Hematopoietic multipotent progenitor cell (in vitro differentiated cells): ENCODE measurements around the gene DLL4. TPM values are rescaled to one million over a fixed set of nuclear protein-coding genes. Genes with fewer than 3 reads are reported as not detected.

ENCODE experiments used
- DNase-seq, 3 donors: peaks; one replicate each; pipeline ENCODE4 v3.0.0-alpha.2; 2011 to 2015; ENCODE audit warnings: low read depth in 2 of 3, low spot score in 2 of 3
- total RNA-seq: library from RNA; depleted of rRNA; stranded (reverse); fragments of >200 nt; gene quantifications from one replicate; pipeline ENCODE4 v1.2.3, GENCODE V29; 2012

Gene DLL4
- total RNA-seq, 1 donor, result under 0.01 TPM

- DNase-seq, result peak in 1 of 3 donors; percentile 55
These were observed 3.1 kb upstream of the DLL4 start for GRCh38 chr15:40925863-40926658.

GRCh38 chr15:40926659-40927494 is 2.3 kb upstream of the DLL4 start:
- DNase-seq, result no peak

- DNase-seq, result no peak
These were observed 1.7 kb upstream of the DLL4 start for GRCh38 chr15:40927495-40927872.

- peak in 1 of 3 donors; percentile 28 for DNase-seq
These were observed 1.0 kb upstream of the DLL4 start for GRCh38 chr15:40927873-40928806.

GRCh38 chr15:40929660-40930429 is 705 bp downstream of the DLL4 start:
- DNase-seq, result no peak

- peak in 1 of 3 donors; percentile 48 for DNase-seq
These were observed 1.5 kb downstream of the DLL4 start for GRCh38 chr15:40930430-40931299.

- DNase-seq, result no peak
These were observed 2.4 kb downstream of the DLL4 start for GRCh38 chr15:40931300-40932142.

GRCh38 chr15:40932156-40932555 is 3.0 kb downstream of the DLL4 start:
- DNase-seq, result peak in 1 of 3 donors; percentile 60

- DNase-seq, result no peak
These were observed 3.7 kb downstream of the DLL4 start for GRCh38 chr15:40932649-40933516.

GRCh38 chr15:40933517-40933902 is 4.4 kb downstream of the DLL4 start:
- peak in 1 of 3 donors; percentile 14 for DNase-seq

- no peak for DNase-seq
These were observed 5.3 kb downstream of the DLL4 start for GRCh38 chr15:40934457-40934856.

- no peak for DNase-seq
These were observed 7.1 kb downstream of the DLL4 start for GRCh38 chr15:40936234-40936708.

GRCh38 chr15:40936709-40937666 is 7.8 kb downstream of the DLL4 start:
- DNase-seq, result no peak

GRCh38 chr15:40937762-40938535 is 8.8 kb downstream of the DLL4 start:
- peak in 1 of 3 donors; percentile 40 for DNase-seq

- no peak for DNase-seq
These were observed 9.4 kb downstream of the DLL4 start for GRCh38 chr15:40938536-40938870.
